Measurements from ENCODE around the gene FHIT. TPM values are rescaled to one million over a fixed set of nuclear protein-coding genes. Genes with fewer than 3 reads are reported as not detected.

FHIT gene
- total and polyA plus RNA-seq, 10 of the 15 experiments (the other 5 are each of a cell fraction or from before 2014, with no cell fraction given), result 4.2 to 14.9 (median 9.4) TPM

DNA sequence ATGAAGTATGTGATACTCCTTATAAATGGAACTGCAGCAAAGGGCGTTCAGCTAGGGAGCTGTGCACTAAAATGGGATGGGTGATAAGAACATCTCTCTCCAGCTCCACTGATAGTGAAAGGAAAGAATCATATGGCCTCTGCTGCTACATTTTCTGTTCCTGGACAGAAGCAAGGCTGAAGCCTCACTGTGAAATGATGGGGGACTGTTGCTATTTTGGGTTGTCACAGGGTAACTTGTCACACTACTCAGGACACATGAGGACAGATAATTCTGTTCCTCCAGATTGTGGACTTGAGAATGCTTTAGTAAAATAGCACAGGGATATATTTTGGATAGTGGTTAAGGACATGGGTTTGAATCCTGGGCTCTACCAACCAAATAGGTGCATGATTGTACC is 423.6 kb downstream of the FHIT start (continued):
- TF ChIP-seq, protein P1, sequence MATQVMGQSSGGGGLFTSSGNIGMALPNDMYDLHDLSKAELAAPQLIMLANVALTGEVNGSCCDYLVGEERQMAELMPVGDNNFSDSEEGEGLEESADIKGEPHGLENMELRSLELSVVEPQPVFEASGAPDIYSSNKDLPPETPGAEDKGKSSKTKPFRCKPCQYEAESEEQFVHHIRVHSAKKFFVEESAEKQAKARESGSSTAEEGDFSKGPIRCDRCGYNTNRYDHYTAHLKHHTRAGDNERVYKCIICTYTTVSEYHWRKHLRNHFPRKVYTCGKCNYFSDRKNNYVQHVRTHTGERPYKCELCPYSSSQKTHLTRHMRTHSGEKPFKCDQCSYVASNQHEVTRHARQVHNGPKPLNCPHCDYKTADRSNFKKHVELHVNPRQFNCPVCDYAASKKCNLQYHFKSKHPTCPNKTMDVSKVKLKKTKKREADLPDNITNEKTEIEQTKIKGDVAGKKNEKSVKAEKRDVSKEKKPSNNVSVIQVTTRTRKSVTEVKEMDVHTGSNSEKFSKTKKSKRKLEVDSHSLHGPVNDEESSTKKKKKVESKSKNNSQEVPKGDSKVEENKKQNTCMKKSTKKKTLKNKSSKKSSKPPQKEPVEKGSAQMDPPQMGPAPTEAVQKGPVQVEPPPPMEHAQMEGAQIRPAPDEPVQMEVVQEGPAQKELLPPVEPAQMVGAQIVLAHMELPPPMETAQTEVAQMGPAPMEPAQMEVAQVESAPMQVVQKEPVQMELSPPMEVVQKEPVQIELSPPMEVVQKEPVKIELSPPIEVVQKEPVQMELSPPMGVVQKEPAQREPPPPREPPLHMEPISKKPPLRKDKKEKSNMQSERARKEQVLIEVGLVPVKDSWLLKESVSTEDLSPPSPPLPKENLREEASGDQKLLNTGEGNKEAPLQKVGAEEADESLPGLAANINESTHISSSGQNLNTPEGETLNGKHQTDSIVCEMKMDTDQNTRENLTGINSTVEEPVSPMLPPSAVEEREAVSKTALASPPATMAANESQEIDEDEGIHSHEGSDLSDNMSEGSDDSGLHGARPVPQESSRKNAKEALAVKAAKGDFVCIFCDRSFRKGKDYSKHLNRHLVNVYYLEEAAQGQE (IDR thresholded peaks at IDR 0.05; ENCODE audit: low read depth, low read length), result no peak
- TF ChIP-seq ZNF207 (IDR thresholded peaks at IDR 0.05; ENCODE audit: borderline replicate concordance) (no peak), NFYA (IDR thresholded peaks at IDR 0.05; ENCODE audit: borderline replicate concordance, low read depth, low read length) (no peak), SIX5 (IDR thresholded peaks at IDR 0.05; ENCODE audit: low read depth, low read length, severe bottlenecking) (no peak), HDGF (IDR thresholded peaks at IDR 0.05) (no peak)

- ChIA-PET POLR2A (no interaction called here), RAD21 (ENCODE audit: unreplicated experiment) (no interaction called here), SMC1A (ENCODE audit: uncharacterized antibody, unreplicated experiment) (no interaction called here), CTCF (no interaction called here)
- no TSS peak for BruUV-seq (replicated peaks)
- intact Hi-C loops (cut with micrococcal nuclease; ENCODE audit: unreplicated experiment), result no loop called here
- 69% methylated on average over 6 of the region's 6 CpGs for WGBS (ENCODE audit: insufficient coverage, insufficient replicate concordance, low lambda C conversion rate, missing lambda C conversion rate)
- Histone ChIP-seq H3K9ac (ENCODE audit: control insufficient read depth, insufficient read depth, low read length) (no peak overlapping the region), H3K9me3 (replicated peaks; ENCODE audit: control insufficient read depth, insufficient read depth, low read length) (no peaks in the 10 kb centered on the region), H4K20me1 (ENCODE audit: control insufficient read depth, insufficient read depth) (no peaks in the 10 kb centered on the region), H3K4me1 (ENCODE audit: control insufficient read depth, insufficient read depth, low read length) (no peaks in the 10 kb centered on the region), H3K27ac (ENCODE audit: control insufficient read depth, insufficient read depth) (no peak overlapping the region), H3K4me2 (ENCODE audit: control insufficient read depth, insufficient read depth) (no peak overlapping the region), H2AFZ (ENCODE audit: control insufficient read depth, low read depth, low read length) (no peak overlapping the region), H3K79me2 (ENCODE audit: control insufficient read depth, insufficient read depth, low read length) (no peaks in the 10 kb centered on the region), H3K36me3 (ENCODE audit: control insufficient read depth in 2 of 2, insufficient read depth in 2 of 2, low read length in 1 of 2) (no peaks in the 10 kb centered on the region), H3K27me3 (replicated peaks in 1 of 2; ENCODE audit: control insufficient read depth in 2 of 2, insufficient read depth in 2 of 2, low read length in 1 of 2) (no peaks in the 10 kb centered on the region), H3K4me3 (no peak overlapping the region)
- no peak for DNase-seq (ENCODE audit: low read depth, low spot score)
- in situ Hi-C loops (cut with MboI), result no loop called here
- no peak for FAIRE-seq
- no peak for ATAC-seq
- TF ChIP-seq, protein P2, sequence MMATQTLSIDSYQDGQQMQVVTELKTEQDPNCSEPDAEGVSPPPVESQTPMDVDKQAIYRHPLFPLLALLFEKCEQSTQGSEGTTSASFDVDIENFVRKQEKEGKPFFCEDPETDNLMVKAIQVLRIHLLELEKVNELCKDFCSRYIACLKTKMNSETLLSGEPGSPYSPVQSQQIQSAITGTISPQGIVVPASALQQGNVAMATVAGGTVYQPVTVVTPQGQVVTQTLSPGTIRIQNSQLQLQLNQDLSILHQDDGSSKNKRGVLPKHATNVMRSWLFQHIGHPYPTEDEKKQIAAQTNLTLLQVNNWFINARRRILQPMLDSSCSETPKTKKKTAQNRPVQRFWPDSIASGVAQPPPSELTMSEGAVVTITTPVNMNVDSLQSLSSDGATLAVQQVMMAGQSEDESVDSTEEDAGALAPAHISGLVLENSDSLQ (IDR thresholded peaks at IDR 0.05), result no peak
- no peak for TF ChIP-seq NKRF (conservative IDR thresholded peaks at IDR 0.05)
- TF ChIP-seq MTA3 (IDR thresholded peaks at IDR 0.05; ENCODE audit: borderline replicate concordance, low read length), result no peak
- no peak for TF ChIP-seq ZNF622 (IDR thresholded peaks at IDR 0.05)
- TF ChIP-seq NR2C2 (IDR thresholded peaks at IDR 0.05; ENCODE audit: borderline replicate concordance, control insufficient read depth, insufficient read length, low read depth), result no peak
- TF ChIP-seq, protein P3, sequence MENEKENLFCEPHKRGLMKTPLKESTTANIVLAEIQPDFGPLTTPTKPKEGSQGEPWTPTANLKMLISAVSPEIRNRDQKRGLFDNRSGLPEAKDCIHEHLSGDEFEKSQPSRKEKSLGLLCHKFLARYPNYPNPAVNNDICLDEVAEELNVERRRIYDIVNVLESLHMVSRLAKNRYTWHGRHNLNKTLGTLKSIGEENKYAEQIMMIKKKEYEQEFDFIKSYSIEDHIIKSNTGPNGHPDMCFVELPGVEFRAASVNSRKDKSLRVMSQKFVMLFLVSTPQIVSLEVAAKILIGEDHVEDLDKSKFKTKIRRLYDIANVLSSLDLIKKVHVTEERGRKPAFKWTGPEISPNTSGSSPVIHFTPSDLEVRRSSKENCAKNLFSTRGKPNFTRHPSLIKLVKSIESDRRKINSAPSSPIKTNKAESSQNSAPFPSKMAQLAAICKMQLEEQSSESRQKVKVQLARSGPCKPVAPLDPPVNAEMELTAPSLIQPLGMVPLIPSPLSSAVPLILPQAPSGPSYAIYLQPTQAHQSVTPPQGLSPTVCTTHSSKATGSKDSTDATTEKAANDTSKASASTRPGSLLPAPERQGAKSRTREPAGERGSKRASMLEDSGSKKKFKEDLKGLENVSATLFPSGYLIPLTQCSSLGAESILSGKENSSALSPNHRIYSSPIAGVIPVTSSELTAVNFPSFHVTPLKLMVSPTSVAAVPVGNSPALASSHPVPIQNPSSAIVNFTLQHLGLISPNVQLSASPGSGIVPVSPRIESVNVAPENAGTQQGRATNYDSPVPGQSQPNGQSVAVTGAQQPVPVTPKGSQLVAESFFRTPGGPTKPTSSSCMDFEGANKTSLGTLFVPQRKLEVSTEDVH (IDR thresholded peaks at IDR 0.05; ENCODE audit: low read depth, partially characterized antibody), result no peak
- no peak for TF ChIP-seq ZZZ3 (IDR thresholded peaks at IDR 0.05; ENCODE audit: control insufficient read depth, insufficient read length, low read depth)
Observed at GRCh38 chr3:60826511-60826910, 424.7 kb downstream of the FHIT start.
